Measurements from ENCODE around the gene HMGN1. TPM values are rescaled to one million over a fixed set of nuclear protein-coding genes. Genes with fewer than 3 reads are reported as not detected.
A peak's percentile ranks its signal among the peaks of the same experiment; 100 is the strongest.

HMGN1 gene
- total RNA-seq, 2 experiments from 2014 or later: 415 to 416 TPM

DNA sequence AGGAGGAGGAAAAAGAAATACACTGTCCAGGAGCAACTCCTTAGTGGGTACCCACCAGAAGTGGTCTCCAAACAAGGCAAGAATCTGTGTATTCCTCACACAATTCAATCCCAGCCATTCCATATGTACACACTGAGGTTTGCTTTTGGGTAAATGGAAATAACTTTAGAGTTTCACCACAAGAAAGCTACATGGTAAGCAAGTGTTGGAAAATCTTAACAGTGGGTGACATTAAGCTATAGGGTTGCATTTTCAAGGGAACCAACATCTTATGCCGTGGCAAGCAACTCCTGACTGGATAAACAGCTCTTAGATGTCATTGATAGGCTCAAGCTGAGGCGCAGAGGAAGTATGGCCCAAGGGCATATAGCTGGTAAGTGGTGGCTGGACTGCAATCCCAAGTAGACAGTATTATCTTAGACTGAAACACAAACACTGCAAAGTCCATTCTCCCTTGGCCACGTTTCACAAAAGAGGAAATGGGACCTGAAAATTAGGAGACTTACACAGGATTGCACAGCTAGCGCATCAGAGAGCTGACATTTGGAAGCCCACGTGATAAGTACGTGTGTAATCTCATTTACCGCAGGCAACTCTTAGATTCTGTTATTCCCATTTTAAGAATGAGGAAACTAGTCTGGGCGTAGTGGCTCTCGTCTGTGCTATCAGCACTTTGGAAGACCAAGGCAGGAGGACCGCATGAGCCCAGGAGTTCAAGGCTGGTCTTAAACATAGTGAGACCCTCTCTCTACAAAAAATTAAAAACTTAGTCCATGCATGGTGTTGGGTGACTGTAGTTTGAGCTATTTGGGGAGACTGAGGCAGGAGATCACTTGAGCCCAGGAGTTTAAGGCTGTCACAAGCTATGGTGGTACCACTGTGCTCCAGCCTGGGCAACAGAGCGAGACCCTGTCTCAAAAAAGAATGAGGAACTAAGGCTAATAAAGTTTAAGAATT, 31.5 kb downstream of the HMGN1 start:
- POLR2A ChIA-PET: interaction anchor here (0.6 to 7.9 kb wide), 3 partner anchors 12 to 78 kb away, joined by 3 to 111 read pairs (median 3); partner anchors contain the start of gene HMGN1
- Mint-ChIP-seq H3K27ac (no peak overlapping the region), H3K4me1 (ENCODE audit: low read depth) (peaks cover 15% of the 10 kb centered on the region), H3K36me3 (ENCODE audit: low read depth) (no peaks in the 10 kb centered on the region), H3K4me3 (no peak overlapping the region), H3K27me3 (no peaks in the 10 kb centered on the region), H3K9me3 (no peaks in the 10 kb centered on the region)
- DNase-seq (no peak), ATAC-seq (no peak)
- CTCF ChIA-PET: interaction anchor here (1.2 kb wide), 1 partner anchor 34 kb away, joined by 3 read pairs; no protein-coding TSS in a partner anchor
- intact Hi-C loops (cut with micrococcal nuclease): no loop called here
- TF ChIP-seq, protein P1, sequence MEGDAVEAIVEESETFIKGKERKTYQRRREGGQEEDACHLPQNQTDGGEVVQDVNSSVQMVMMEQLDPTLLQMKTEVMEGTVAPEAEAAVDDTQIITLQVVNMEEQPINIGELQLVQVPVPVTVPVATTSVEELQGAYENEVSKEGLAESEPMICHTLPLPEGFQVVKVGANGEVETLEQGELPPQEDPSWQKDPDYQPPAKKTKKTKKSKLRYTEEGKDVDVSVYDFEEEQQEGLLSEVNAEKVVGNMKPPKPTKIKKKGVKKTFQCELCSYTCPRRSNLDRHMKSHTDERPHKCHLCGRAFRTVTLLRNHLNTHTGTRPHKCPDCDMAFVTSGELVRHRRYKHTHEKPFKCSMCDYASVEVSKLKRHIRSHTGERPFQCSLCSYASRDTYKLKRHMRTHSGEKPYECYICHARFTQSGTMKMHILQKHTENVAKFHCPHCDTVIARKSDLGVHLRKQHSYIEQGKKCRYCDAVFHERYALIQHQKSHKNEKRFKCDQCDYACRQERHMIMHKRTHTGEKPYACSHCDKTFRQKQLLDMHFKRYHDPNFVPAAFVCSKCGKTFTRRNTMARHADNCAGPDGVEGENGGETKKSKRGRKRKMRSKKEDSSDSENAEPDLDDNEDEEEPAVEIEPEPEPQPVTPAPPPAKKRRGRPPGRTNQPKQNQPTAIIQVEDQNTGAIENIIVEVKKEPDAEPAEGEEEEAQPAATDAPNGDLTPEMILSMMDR (IDR thresholded peaks at IDR 0.05): no peak

DNA sequence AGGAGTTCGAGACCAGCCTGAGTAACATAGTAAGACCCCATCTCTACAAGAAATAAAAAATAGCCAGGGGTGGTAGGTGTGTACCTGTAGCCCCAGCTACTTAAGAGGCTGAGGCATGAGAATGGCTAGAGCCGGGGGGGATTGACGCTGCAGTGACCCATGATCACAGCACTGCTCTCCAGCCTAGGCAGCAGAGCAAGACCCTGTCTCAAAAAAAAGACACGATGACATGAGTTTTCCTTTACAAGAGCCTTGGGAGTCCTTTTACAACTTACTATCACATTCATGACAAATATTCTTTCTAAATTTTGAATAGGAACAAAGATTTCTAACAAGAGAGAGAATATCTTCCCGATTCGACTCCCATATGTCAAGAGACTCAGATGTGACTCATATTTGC, 32.2 kb downstream of the HMGN1 start:
- DNase-seq (no peak), ATAC-seq (no peak)
- TF ChIP-seq, protein P1 (IDR thresholded peaks at IDR 0.05): no peak
- peaks cover 5% of the 10 kb centered on the region for H3K36me3 Mint-ChIP-seq (ENCODE audit: low read depth)
- ChIA-PET POLR2A (interaction anchor here (7.9 kb wide), 1 partner anchor 31 kb away, joined by 111 read pairs; the partner anchor contains the start of gene HMGN1), CTCF (interaction anchor here (1.2 kb wide), 1 partner anchor 35 kb away, joined by 3 read pairs; no protein-coding TSS in a partner anchor)
- H3K27ac Mint-ChIP-seq: no peak overlapping the region
- peaks cover 20% of the 10 kb centered on the region for H3K4me1 Mint-ChIP-seq (ENCODE audit: low read depth)
- intact Hi-C loops (cut with micrococcal nuclease): no loop called here
- H3K9me3 Mint-ChIP-seq: no peaks in the 10 kb centered on the region
- no peaks in the 10 kb centered on the region for H3K27me3 Mint-ChIP-seq
- H3K4me3 Mint-ChIP-seq: no peak overlapping the region

DNA sequence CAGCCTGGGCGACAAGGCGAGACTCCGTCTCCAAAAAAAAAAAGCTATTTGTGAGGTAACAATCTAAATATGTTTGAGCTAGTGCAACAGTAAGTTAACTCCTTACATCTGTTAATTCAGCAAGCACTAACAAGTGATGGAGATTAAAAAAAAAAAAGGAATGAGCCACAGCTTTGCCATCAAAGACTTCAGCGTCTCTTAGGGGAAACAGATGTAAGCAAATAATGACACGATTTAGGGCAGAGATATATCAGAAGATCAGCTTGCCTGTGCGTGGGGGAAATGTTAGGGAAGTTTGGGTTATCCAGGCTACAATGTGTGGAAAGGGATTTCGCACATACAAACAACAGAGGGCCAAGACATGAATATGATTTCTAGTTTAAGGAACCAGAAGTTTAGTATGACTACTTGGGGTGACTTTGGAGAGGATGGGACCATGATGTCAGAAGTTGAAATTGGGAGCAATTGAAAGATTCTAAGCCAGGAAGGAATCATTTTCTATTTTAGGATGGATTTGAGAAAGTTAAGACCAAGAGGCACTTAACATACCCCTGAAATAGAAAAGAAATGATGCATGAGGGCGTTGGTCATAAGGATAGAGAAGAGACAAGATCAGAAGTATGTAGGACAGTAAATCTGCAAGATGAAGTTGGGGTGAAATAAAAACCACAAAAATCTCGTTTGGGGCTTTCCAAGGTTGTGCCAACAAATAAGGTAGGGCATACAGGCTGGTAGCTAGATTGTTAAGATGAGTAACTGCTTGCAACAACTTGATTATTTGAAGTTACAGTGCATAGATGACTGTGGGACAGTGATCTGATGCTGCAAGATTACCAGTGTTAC, 33.1 kb downstream of the HMGN1 start:
- DNase-seq (no peak), ATAC-seq (peak; percentile 11)
- POLR2A ChIA-PET: interaction anchor here (1.3 to 7.9 kb wide), 3 partner anchors 27 to 70 kb away, joined by 3 to 111 read pairs (median 31); partner anchors contain the start of gene HMGN1
- CTCF ChIA-PET: interaction anchor here (1.2 kb wide), 1 partner anchor 72 kb away, joined by 3 read pairs; no protein-coding TSS in a partner anchor
- Mint-ChIP-seq H3K4me1 (ENCODE audit: low read depth) (peaks cover 28% of the 10 kb centered on the region), H3K27ac (no peak overlapping the region), H3K9me3 (no peaks in the 10 kb centered on the region), H3K27me3 (no peaks in the 10 kb centered on the region), H3K36me3 (ENCODE audit: low read depth) (peaks cover 12% of the 10 kb centered on the region), H3K4me3 (no peak overlapping the region)
- intact Hi-C loops (cut with micrococcal nuclease): loop anchor here (2.0 kb wide), 1 partner anchor 31 kb away; no protein-coding TSS in a partner anchor
- TF ChIP-seq, protein P1 (IDR thresholded peaks at IDR 0.05): no peak

DNA sequence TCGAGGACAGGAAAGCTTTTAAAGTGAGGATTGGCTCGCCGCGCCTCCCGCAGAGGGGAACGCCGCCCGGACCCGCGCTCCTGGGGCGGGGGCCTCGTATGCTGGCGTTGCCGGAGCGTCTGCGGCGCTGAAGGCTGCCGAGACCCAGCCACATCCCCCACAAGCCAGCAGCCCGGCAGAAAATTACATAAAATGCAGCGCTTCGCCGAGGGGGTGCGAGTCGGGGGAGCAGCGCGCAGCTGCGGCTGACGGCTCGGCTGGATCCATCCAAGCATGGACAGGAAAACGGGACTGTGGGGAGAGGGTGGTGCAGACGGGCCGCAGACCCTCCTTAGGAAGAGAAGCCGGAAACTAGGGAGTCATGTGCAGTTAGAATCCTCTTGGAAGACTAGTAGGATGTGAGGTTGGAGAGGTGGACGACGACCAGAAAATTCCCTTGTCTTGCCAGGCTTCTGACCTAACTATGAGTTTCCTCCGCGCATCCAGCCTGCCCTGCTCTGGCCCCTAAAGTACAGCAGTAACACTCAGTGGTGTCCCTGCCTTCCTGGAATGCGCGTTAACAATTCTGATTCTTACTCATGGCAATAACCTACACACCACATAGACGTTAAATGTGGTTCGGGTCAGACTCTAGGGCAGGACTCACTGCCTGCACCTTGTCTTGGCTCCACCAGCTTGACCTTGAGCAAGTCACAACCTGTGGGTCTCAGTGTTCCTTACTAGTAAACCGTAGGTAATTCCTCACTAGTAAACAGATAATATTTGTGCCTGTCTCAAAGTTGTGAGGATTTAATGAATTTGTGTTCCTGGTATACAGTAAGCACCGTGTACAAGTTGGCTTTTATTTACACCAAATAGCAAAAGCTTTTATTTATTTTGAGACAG, 34.5 kb downstream of the HMGN1 start:
- intact Hi-C loops (cut with micrococcal nuclease): loop anchor here (2.0 to 5.0 kb wide), 2 partner anchors 32 to 73 kb away; no protein-coding TSS in a partner anchor
- CTCF ChIA-PET: interaction anchor here (1.9 kb wide), 1 partner anchor 73 kb away, joined by 5 read pairs; no protein-coding TSS in a partner anchor
- H3K4me1 Mint-ChIP-seq (ENCODE audit: low read depth): peaks cover 35% of the 10 kb centered on the region
- POLR2A ChIA-PET: interaction anchor here (0.7 to 7.9 kb wide), 21 partner anchors 13 to 132 kb away, joined by 3 to 111 read pairs (median 4); partner anchors contain the start of genes HMGN1 and PSMG1
- peak overlapping the region; percentile 92 for H3K27ac Mint-ChIP-seq
- peaks cover 20% of the 10 kb centered on the region for H3K36me3 Mint-ChIP-seq (ENCODE audit: low read depth)
- H3K4me3 Mint-ChIP-seq: peak overlapping the region; percentile 93
- ATAC-seq (peak; percentile 32), DNase-seq (peak; percentile 73)
- no peaks in the 10 kb centered on the region for H3K9me3 Mint-ChIP-seq
- TF ChIP-seq, protein P1 (IDR thresholded peaks at IDR 0.05): no peak
- H3K27me3 Mint-ChIP-seq: no peaks in the 10 kb centered on the region

Measured in activated CD8-positive, alpha-beta T cell treated with anti-CD3 and anti-CD28 coated beads for 36 hours (primary cell).